Endodermal cell (in vitro differentiated cells): ENCODE results near the gene SPAG9. TPM values are rescaled to one million over a fixed set of nuclear protein-coding genes. Genes with fewer than 3 reads are reported as not detected.

Experiments
- DNase-seq: peaks from one replicate; pipeline ENCODE4 v3.0.0-alpha.2; 2017
- H3K27ac ChIP-seq: 2 replicates; pipeline ENCODE4 v1.5.1; 2013; ENCODE audit warnings: mild to moderate bottlenecking, low read depth, low read length, moderate library complexity
- H3K27me3 ChIP-seq: 2 replicates; pipeline ENCODE4 v1.6.1; 2013; ENCODE audit warnings: mild to moderate bottlenecking, low read length, moderate library complexity; ENCODE audit not compliant: insufficient read depth, control insufficient read depth, poor library complexity, severe bottlenecking
- H3K36me3 ChIP-seq: 2 replicates; pipeline ENCODE4 v1.7.0; 2013; ENCODE audit warnings: mild to moderate bottlenecking, low read length, moderate library complexity; ENCODE audit not compliant: control insufficient read depth, insufficient read depth
- H3K4me1 ChIP-seq: one replicate; pipeline ENCODE4 v1.7.0; 2013; ENCODE audit warnings: low read length; ENCODE audit not compliant: control insufficient read depth, insufficient read depth
- H3K4me3 ChIP-seq: 2 replicates; pipeline ENCODE4 v1.5.1; 2013; ENCODE audit warnings: mild to moderate bottlenecking, low read length, moderate library complexity
- H3K9ac ChIP-seq: 2 replicates; pipeline ENCODE4 v1.6.1; 2013; ENCODE audit warnings: mild to moderate bottlenecking, low read length, moderate library complexity; ENCODE audit not compliant: poor library complexity, severe bottlenecking; ENCODE audit errors: extremely low read depth
- H3K9me3 ChIP-seq: 2 replicates; pipeline ENCODE4 v1.6.1; 2013; ENCODE audit warnings: mild to moderate bottlenecking, low read length, moderate library complexity; ENCODE audit not compliant: control insufficient read depth
- H3K27ac Mint-ChIP-seq: 2 replicates; pipeline ENCODE4 v1.8.0; 2020; ENCODE audit warnings: mixed read lengths
- H3K27me3 Mint-ChIP-seq: 2 replicates; pipeline ENCODE4 v1.8.0; 2021; ENCODE audit warnings: mild to moderate bottlenecking, mixed read lengths; ENCODE audit not compliant: insufficient read depth
- H3K36me3 Mint-ChIP-seq: 2 replicates; pipeline ENCODE4 v1.8.0; 2020; ENCODE audit warnings: low read depth, mixed read lengths
- H3K4me1 Mint-ChIP-seq: 2 replicates; pipeline ENCODE4 v1.8.0; 2020; ENCODE audit warnings: mixed read lengths
- H3K4me3 Mint-ChIP-seq: 2 replicates; pipeline ENCODE4 v1.8.0; 2020; ENCODE audit warnings: mild to moderate bottlenecking, moderate library complexity, mixed read lengths
- H3K9me3 Mint-ChIP-seq: 2 replicates; pipeline ENCODE4 v1.8.0; 2020; ENCODE audit warnings: mild to moderate bottlenecking, mixed read lengths
- CTCF ChIP-seq: fragments of 200-600 bp; sonication (generic); conservative IDR thresholded peaks from 2 replicates; pipeline ENCODE4 v1.5.0; 2021; ENCODE audit warnings: antibody characterized with exemption, mild to moderate bottlenecking
- WGBS, 2 experiments: methylation state at CpG; one replicate each; pipeline versions ENCODE4 v1.1.5 to v1.1.7; 2013; ENCODE audit warnings: missing lambda C conversion rate in 2 of 2, mixed read lengths in 1 of 2; ENCODE audit not compliant: insufficient coverage in 1 of 2, insufficient read length in 1 of 2; 5-methylcytosine and 5-hydroxymethylcytosine counted together
- total RNA-seq, 2 donors: library from RNA; stranded (reverse); fragmentation: NEBNext Ultra II Directional in 1 of 2; extraction: Animal tissue kit (Norgen Biotek cat#: 25700) in 1 of 2; gene quantifications; 2 replicates in 1 of 2; 3 replicates in 1 of 2; pipeline ENCODE4 v1.2.1, GENCODE V29; 2021

Gene SPAG9
- total RNA-seq, 2 donors from 2014 or later: 64.8 to 77.7 TPM

GRCh38 chr17:51147650-51148049, 27.0 kb upstream of the SPAG9 start:
- Histone ChIP-seq H3K4me3 (no peak overlapping the region), H3K9me3 (no peaks in the 10 kb centered on the region), H3K27ac (no peak overlapping the region), H3K4me1 (no peaks in the 10 kb centered on the region), H3K36me3 (no peaks in the 10 kb centered on the region), H3K9ac (no peak overlapping the region), H3K27me3 (no peaks in the 10 kb centered on the region)
- peaks cover 6% of the 10 kb centered on the region for H3K4me1 Mint-ChIP-seq
- H3K4me3 Mint-ChIP-seq: no peak overlapping the region
- H3K36me3 Mint-ChIP-seq: no peaks in the 10 kb centered on the region
- H3K9me3 Mint-ChIP-seq: no peaks in the 10 kb centered on the region
- no peaks in the 10 kb centered on the region for H3K27me3 Mint-ChIP-seq
- DNase-seq: no peak
- H3K27ac Mint-ChIP-seq: no peak overlapping the region
- 93% methylated on average over 4 of the region's 4 CpGs; no CpG with 5 or more reads in 1 of the 2 experiments for WGBS, 2 experiments
- TF ChIP-seq CTCF: no peak

- no peak overlapping the region for H3K4me3 Mint-ChIP-seq
- no peaks in the 10 kb centered on the region for H3K36me3 Mint-ChIP-seq
- no peaks in the 10 kb centered on the region for H3K9me3 ChIP-seq
- 89 to 100% methylated on average over 5 to 6 of the region's 6 CpGs for WGBS, 2 experiments
- no peaks in the 10 kb centered on the region for H3K4me1 ChIP-seq
- H3K27me3 ChIP-seq: no peaks in the 10 kb centered on the region
- TF ChIP-seq CTCF: no peak
- no peaks in the 10 kb centered on the region for H3K27me3 Mint-ChIP-seq
- no peak overlapping the region for H3K27ac ChIP-seq
- no peaks in the 10 kb centered on the region for H3K9me3 Mint-ChIP-seq
- peak; percentile 58 for DNase-seq
- no peak overlapping the region for H3K9ac ChIP-seq
- peaks cover 8% of the 10 kb centered on the region for H3K4me1 Mint-ChIP-seq
- no peak overlapping the region for H3K27ac Mint-ChIP-seq
- no peaks in the 10 kb centered on the region for H3K36me3 ChIP-seq
- no peak overlapping the region for H3K4me3 ChIP-seq
Measured at GRCh38 chr17:51144266-51145022, 23.8 kb upstream of the SPAG9 start.

DNA sequence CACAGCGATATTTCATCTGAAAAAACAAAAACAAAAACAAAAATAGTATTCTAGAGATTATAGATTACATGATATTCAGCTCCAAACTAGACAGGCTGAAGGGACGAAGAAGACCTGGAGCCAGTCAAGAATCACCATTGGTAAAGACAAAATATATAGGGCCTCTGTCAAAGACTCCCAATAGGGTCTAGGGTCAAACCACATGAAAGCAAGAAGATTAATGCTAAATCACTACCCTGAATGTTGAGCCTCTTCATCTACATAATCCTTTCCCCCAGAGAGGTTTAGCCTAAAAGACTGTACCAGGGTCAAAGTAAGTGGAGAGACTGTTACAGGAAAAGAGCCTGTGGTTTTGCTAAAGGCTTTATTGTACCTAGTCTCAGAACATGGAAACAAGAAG, 21.9 kb upstream of the SPAG9 start:
- no peak for DNase-seq
- H3K36me3 Mint-ChIP-seq: no peaks in the 10 kb centered on the region
- no peak overlapping the region for H3K4me3 Mint-ChIP-seq
- Histone ChIP-seq H3K4me1 (no peaks in the 10 kb centered on the region), H3K9ac (no peak overlapping the region), H3K27ac (no peak overlapping the region), H3K27me3 (no peaks in the 10 kb centered on the region), H3K9me3 (no peaks in the 10 kb centered on the region), H3K36me3 (no peaks in the 10 kb centered on the region), H3K4me3 (no peak overlapping the region)
- 96 to 100% methylated on average over 1 to 2 of the region's 2 CpGs for WGBS, 2 experiments
- no peaks in the 10 kb centered on the region for H3K27me3 Mint-ChIP-seq
- no peaks in the 10 kb centered on the region for H3K9me3 Mint-ChIP-seq
- H3K27ac Mint-ChIP-seq: no peak overlapping the region
- peaks cover 8% of the 10 kb centered on the region for H3K4me1 Mint-ChIP-seq
- no peak for TF ChIP-seq CTCF
